A673 (cell line): ENCODE measurements around the gene PRAC1. TPM values are rescaled to one million over a fixed set of nuclear protein-coding genes. Genes with fewer than 3 reads are reported as not detected.
"Not testable (repeated sequence)": the region's sequence is repeated elsewhere in the genome, so short reads cannot be mapped to it uniquely, and the experiment has no call there.

Experiments used
- BruUV-seq: library from RNA; stranded (reverse); fragments of 400-500 nt; replicated peaks from 2 replicates; lab custom pipeline; 2021; lab: Mats Ljungman, UMichigan
- CTCF ChIA-PET: fragments of 300-600 bp; sonication (Branson Sonifier 250); formaldehyde crosslinking; loops from one replicate; lab custom pipeline; 2022; ENCODE audit warnings: antibody characterized with exemption; lab: Charles Lee
- POLR2A ChIA-PET: fragments of 300-600 bp; sonication (Branson Sonifier 250); formaldehyde crosslinking; loops from one replicate; lab custom pipeline; 2022; ENCODE audit warnings: antibody characterized with exemption; ENCODE audit not compliant: low non-redundant PET; lab: Charles Lee
- DNase-seq: peaks from one replicate; pipeline ENCODE4 v3.0.0-alpha.2; 2015; ENCODE audit warnings: low spot score
- H3K27ac ChIP-seq: fragments of 200-600 bp; sonication (generic); 2 replicates; pipeline ENCODE4 v1.5.1; 2016; ENCODE audit warnings: mixed run types, low read depth, mild to moderate bottlenecking, mixed read lengths, antibody characterized with exemption, low read length; ENCODE audit not compliant: poor library complexity, severe bottlenecking
- H3K27me3 ChIP-seq: fragments of 200-600 bp; sonication (generic); replicated peaks from 2 replicates; pipeline ENCODE4 v1.6.1; 2017; ENCODE audit warnings: mixed run types, low read depth, mild to moderate bottlenecking, mixed read lengths, antibody characterized with exemption, low read length; ENCODE audit not compliant: insufficient read depth, poor library complexity
- H3K36me3 ChIP-seq: fragments of 200-600 bp; sonication (generic); 2 replicates; pipeline ENCODE4 v1.6.1; 2016; ENCODE audit warnings: mixed run types, mild to moderate bottlenecking, mixed read lengths, antibody characterized with exemption, low read length; ENCODE audit not compliant: insufficient read depth, poor library complexity, severe bottlenecking
- H3K4me1 ChIP-seq: fragments of 200-600 bp; sonication (generic); 2 replicates; pipeline ENCODE4 v1.6.1; 2017; ENCODE audit warnings: mixed run types, mild to moderate bottlenecking, mixed read lengths, antibody characterized with exemption, low read length; ENCODE audit not compliant: insufficient read depth, poor library complexity, severe bottlenecking
- H3K4me3 ChIP-seq: fragments of 200-600 bp; sonication (generic); 2 replicates; pipeline ENCODE4 v1.5.1; 2016; ENCODE audit warnings: low read depth, mixed run types, mild to moderate bottlenecking, mixed read lengths, low read length; ENCODE audit not compliant: poor library complexity, severe bottlenecking
- H3K9me3 ChIP-seq: fragments of 200-600 bp; sonication (generic); 2 replicates; pipeline ENCODE4 v1.6.1; 2016; ENCODE audit warnings: mixed run types, low read depth, mild to moderate bottlenecking, mixed read lengths, antibody characterized with exemption, low read length; ENCODE audit not compliant: poor library complexity, severe bottlenecking
- CTCF ChIP-seq: fragments of 300-800, 200-600 bp; sonication (generic); conservative IDR thresholded peaks from 2 replicates; pipeline ENCODE4 v1.5.1; 2017; ENCODE audit warnings: low read depth, mild to moderate bottlenecking, antibody characterized with exemption, low read length, moderate library complexity, mixed read lengths
- EZH2 ChIP-seq: fragments of 200-600 bp; sonication (generic); IDR thresholded peaks from 2 replicates; pipeline ENCODE4 v1.6.1; 2017; ENCODE audit warnings: borderline replicate concordance, low read depth, mild to moderate bottlenecking, mixed read lengths, antibody characterized with exemption, low read length; ENCODE audit not compliant: poor library complexity, severe bottlenecking
- intact Hi-C: fragments of 100-400 bp; cut with micrococcal nuclease; formaldehyde crosslinking; loops from one replicate; pipeline ENCODE4 v1.10.0; 2022; ENCODE audit not compliant: unreplicated experiment
- total RNA-seq: library from RNA; stranded (reverse); gene quantifications from 2 replicates; pipeline ENCODE4 v1.2.3, GENCODE V29; 2021

The PRAC1 gene
- total RNA-seq, 1 experiment from 2014 or later = 78.3 TPM

- Histone ChIP-seq H3K4me1 (peaks cover 32% of the 10 kb centered on the region), H3K36me3 (no peaks in the 10 kb centered on the region), H3K27ac (peak overlapping the region; percentile 98), H3K4me3 (peak overlapping the region; percentile 72), H3K27me3 (no peaks in the 10 kb centered on the region), H3K9me3 (no peaks in the 10 kb centered on the region)
- ChIA-PET CTCF (interaction anchor here (0.6 to 1.6 kb wide), 7 partner anchors 17 to 455 kb away, joined by 3 to 5 read pairs (median 4); no protein-coding TSS in a partner anchor), POLR2A (interaction anchor here (0.5 to 0.7 kb wide), 3 partner anchors 8 to 121 kb away, joined by 4 to 9 read pairs (median 7); no protein-coding TSS in a partner anchor)
- DNase-seq = peak; percentile 75
- no TSS peak for BruUV-seq
- TF ChIP-seq CTCF (no peak), EZH2 (no peak)
- intact Hi-C loops = loop anchor here (10.0 kb wide), 1 partner anchor 297 kb away; no protein-coding TSS in a partner anchor
Measured at GRCh38 chr17:48718227-48718760, 4.0 kb downstream of the PRAC1 start.

GRCh38 chr17:48717367-48718226, 4.7 kb downstream of the PRAC1 start:
- intact Hi-C loops = loop anchor here (10.0 kb wide), 1 partner anchor 297 kb away; no protein-coding TSS in a partner anchor

GRCh38 chr17:48716549-48716948, 5.8 kb downstream of the PRAC1 start:
- H3K36me3 ChIP-seq, BruUV-seq, DNase-seq, H3K9me3 ChIP-seq, H3K4me3 ChIP-seq, H3K27me3 ChIP-seq: not testable (repeated sequence)
- ChIA-PET CTCF (interaction anchor here (0.6 kb wide), 1 partner anchor 163 kb away, joined by 3 read pairs; no protein-coding TSS in a partner anchor), POLR2A (interaction anchor here (0.6 kb wide), 1 partner anchor 14 kb away, joined by 9 read pairs; no protein-coding TSS in a partner anchor)
- Histone ChIP-seq H3K27ac (peak overlapping the region; percentile 49), H3K4me1 (peaks cover 32% of the 10 kb centered on the region)
- intact Hi-C loops = loop anchor here (10.0 kb wide), 1 partner anchor 298 kb away; no protein-coding TSS in a partner anchor

More at GRCh38 chr17:48717367-48718226, 4.7 kb downstream of the PRAC1 start:
- H3K4me1 ChIP-seq = peaks cover 32% of the 10 kb centered on the region
- no peak for DNase-seq
- TF ChIP-seq CTCF = no peak
- no peak for TF ChIP-seq EZH2
- ChIA-PET CTCF (interaction anchor here (0.6 to 1.6 kb wide), 7 partner anchors 16 to 455 kb away, joined by 3 to 5 read pairs (median 4); no protein-coding TSS in a partner anchor), POLR2A (interaction anchor here (0.6 to 0.7 kb wide), 2 partner anchors 9 to 121 kb away, joined by 7 to 9 read pairs; no protein-coding TSS in a partner anchor)
- H3K27ac ChIP-seq = peak overlapping the region; percentile 98
- no peaks in the 10 kb centered on the region for H3K9me3 ChIP-seq
- H3K36me3 ChIP-seq = no peaks in the 10 kb centered on the region
- no TSS peak for BruUV-seq
- H3K27me3 ChIP-seq = no peaks in the 10 kb centered on the region
- H3K4me3 ChIP-seq = peak overlapping the region; percentile 72
